Measurements from ENCODE around the gene ELMO3.

ELMO3 gene

GRCh38 chr16:67210069-67210937, 11.4 kb downstream of the ELMO3 start:
- Histone ChIP-seq H3K9ac (no peak overlapping the region), H3K4me2 (no peak overlapping the region), H4K20me1 (ENCODE audit: insufficient read depth) (no peaks in the 10 kb centered on the region), H3K27me3 (ENCODE audit: insufficient read depth, low read depth) (no peaks in the 10 kb centered on the region), H2AFZ (ENCODE audit: low read depth) (no peak overlapping the region), H3K4me1 (ENCODE audit: low read depth, poor library complexity, severe bottlenecking) (no peaks in the 10 kb centered on the region), H3K27ac (no peak overlapping the region), H3K4me3 (IDR thresholded peaks at IDR 0.05; ENCODE audit: insufficient read depth, low read depth, low read length) (no peak overlapping the region), H3K79me2 (ENCODE audit: insufficient read depth, low read depth) (no peaks in the 10 kb centered on the region), H3K36me3 (ENCODE audit: insufficient read depth) (no peaks in the 10 kb centered on the region)
- no peak for TF ChIP-seq CTCF (conservative IDR thresholded peaks at IDR 0.05; ENCODE audit: low read depth, low read length)

GRCh38 chr16:67211674-67212073, 12.7 kb downstream of the ELMO3 start:
- Histone ChIP-seq H2AFZ (ENCODE audit: low read depth) (no peak overlapping the region), H3K36me3 (ENCODE audit: insufficient read depth) (no peaks in the 10 kb centered on the region), H3K4me2 (no peak overlapping the region), H3K4me1 (ENCODE audit: low read depth, poor library complexity, severe bottlenecking) (no peaks in the 10 kb centered on the region), H3K4me3 (IDR thresholded peaks at IDR 0.05; ENCODE audit: insufficient read depth, low read depth, low read length) (no peak overlapping the region), H3K9ac (no peak overlapping the region), H3K27me3 (ENCODE audit: insufficient read depth, low read depth) (no peaks in the 10 kb centered on the region), H3K79me2 (ENCODE audit: insufficient read depth, low read depth) (no peaks in the 10 kb centered on the region), H4K20me1 (ENCODE audit: insufficient read depth) (no peaks in the 10 kb centered on the region), H3K27ac (no peak overlapping the region)
- TF ChIP-seq CTCF (conservative IDR thresholded peaks at IDR 0.05; ENCODE audit: low read depth, low read length): no peak

- Histone ChIP-seq H3K27me3 (ENCODE audit: insufficient read depth, low read depth) (no peaks in the 10 kb centered on the region), H4K20me1 (ENCODE audit: insufficient read depth) (no peaks in the 10 kb centered on the region), H3K4me2 (no peak overlapping the region), H3K4me1 (ENCODE audit: low read depth, poor library complexity, severe bottlenecking) (no peaks in the 10 kb centered on the region), H3K79me2 (ENCODE audit: insufficient read depth, low read depth) (no peaks in the 10 kb centered on the region), H3K4me3 (IDR thresholded peaks at IDR 0.05; ENCODE audit: insufficient read depth, low read depth, low read length) (no peak overlapping the region), H3K36me3 (ENCODE audit: insufficient read depth) (no peaks in the 10 kb centered on the region), H3K27ac (no peak overlapping the region), H2AFZ (ENCODE audit: low read depth) (no peak overlapping the region), H3K9ac (no peak overlapping the region)
- TF ChIP-seq CTCF (conservative IDR thresholded peaks at IDR 0.05; ENCODE audit: low read depth, low read length): no peak
These were observed 13.8 kb downstream of the ELMO3 start for GRCh38 chr16:67212766-67213165.

- Histone ChIP-seq H4K20me1 (ENCODE audit: insufficient read depth) (no peaks in the 10 kb centered on the region), H3K9ac (no peak overlapping the region), H3K27ac (no peak overlapping the region), H3K27me3 (ENCODE audit: insufficient read depth, low read depth) (no peaks in the 10 kb centered on the region), H3K36me3 (ENCODE audit: insufficient read depth) (no peaks in the 10 kb centered on the region), H2AFZ (ENCODE audit: low read depth) (no peak overlapping the region), H3K4me1 (ENCODE audit: low read depth, poor library complexity, severe bottlenecking) (no peaks in the 10 kb centered on the region), H3K4me3 (IDR thresholded peaks at IDR 0.05; ENCODE audit: insufficient read depth, low read depth, low read length) (no peak overlapping the region), H3K4me2 (no peak overlapping the region), H3K79me2 (ENCODE audit: insufficient read depth, low read depth) (no peaks in the 10 kb centered on the region)
- TF ChIP-seq CTCF (conservative IDR thresholded peaks at IDR 0.05; ENCODE audit: low read depth, low read length): no peak
These were observed 14.5 kb downstream of the ELMO3 start for GRCh38 chr16:67213197-67214019.
